Activated CD4-positive, alpha-beta T cell treated with anti-CD3 and anti-CD28 coated beads, Interleukin-2, amount 10 ng/mL, durations not matched to agents 7 days and 5 days (primary cell): ENCODE data around the gene ARPC1A. TPM values are rescaled to one million over a fixed set of nuclear protein-coding genes. Genes with fewer than 3 reads are reported as not detected.
A peak's percentile ranks its signal among the peaks of the same experiment; 100 is the strongest.
"Not testable (repeated sequence)": the region's sequence is repeated elsewhere in the genome, so short reads cannot be mapped to it uniquely, and the experiment has no call there.

ENCODE experiments used
- CTCF ChIA-PET: fragments of 350-600 bp; sonication (Branson Sonifier 250); formaldehyde crosslinking; loops from one replicate; lab custom pipeline; 2021; ENCODE audit warnings: antibody characterized with exemption; lab: Charles Lee
- POLR2A ChIA-PET: fragments of 350-600 bp; sonication (Branson Sonifier 250); formaldehyde crosslinking; loops from one replicate; lab custom pipeline; 2021; ENCODE audit warnings: antibody characterized with exemption; lab: Charles Lee
- DNase-seq: peaks from one replicate; pipeline ENCODE4 v3.0.0-alpha.2; 2020
- H3K27ac Mint-ChIP-seq: one replicate; pipeline ENCODE4 v1.8.0; 2021; ENCODE audit warnings: mild to moderate bottlenecking, moderate library complexity, mixed read lengths
- H3K27me3 Mint-ChIP-seq: one replicate; pipeline ENCODE4 v1.8.0; 2021; ENCODE audit warnings: mixed read lengths
- H3K36me3 Mint-ChIP-seq: one replicate; pipeline ENCODE4 v1.8.0; 2021; ENCODE audit warnings: low read depth, mixed read lengths
- H3K4me1 Mint-ChIP-seq: one replicate; pipeline ENCODE4 v1.8.0; 2021; ENCODE audit warnings: mixed read lengths
- H3K4me3 Mint-ChIP-seq: one replicate; pipeline ENCODE4 v1.8.0; 2021; ENCODE audit warnings: mild to moderate bottlenecking, moderate library complexity, mixed read lengths
- H3K9me3 Mint-ChIP-seq: one replicate; pipeline ENCODE4 v1.8.0; 2021; ENCODE audit warnings: mixed read lengths
- total RNA-seq, 2 experiments: library from RNA; stranded (reverse); gene quantifications; one replicate each; pipeline ENCODE4 v1.2.3, GENCODE V29; 2021

ARPC1A gene
- 10 to 100 TPM; 51.9 to 56.8 TPM for total RNA-seq

GRCh38 chr7:99325592-99326407 is at the start of gene ARPC1A:
Gene ARPC1A, plus strand, starts transcription at chr7:99325898. Its CDS starts 7,456 bp downstream, at chr7:99333354.
- Mint-ChIP-seq H3K36me3 (peaks cover 8% of the 10 kb centered on the region), H3K4me1 (peaks cover 40% of the 10 kb centered on the region), H3K9me3 (no peaks in the 10 kb centered on the region), H3K4me3 (peak within 1 kb of the TSS; percentile 80), H3K27ac (peak within 1 kb of the TSS; percentile 82), H3K27me3 (peaks cover 3% of the 10 kb centered on the region)
- POLR2A ChIA-PET, result no interaction called here
- CTCF ChIA-PET, result interaction anchor here (1.5 to 2.8 kb wide), 2 partner anchors 11 to 447 kb away, joined by 3 to 7 read pairs; partner anchors contain the start of gene TRRAP
- peak; percentile 91 for DNase-seq

- Mint-ChIP-seq H3K27ac (no peak overlapping the region), H3K27me3 (no peaks in the 10 kb centered on the region), H3K36me3 (no peaks in the 10 kb centered on the region), H3K9me3 (no peaks in the 10 kb centered on the region), H3K4me3 (no peak overlapping the region), H3K4me1 (peaks cover 12% of the 10 kb centered on the region)
- CTCF ChIA-PET, result interaction anchor here (1.2 kb wide), 1 partner anchor 9 kb away, joined by 6 read pairs; no protein-coding TSS in a partner anchor
- POLR2A ChIA-PET, result no interaction called here
- DNase-seq, result no peak
Measured at GRCh38 chr7:99278180-99278579, 47.5 kb upstream of the ARPC1A start.

- H3K27me3 Mint-ChIP-seq, result not testable (repeated sequence)
Measured at GRCh38 chr7:99284165-99284564, 41.5 kb upstream of the ARPC1A start.

GRCh38 chr7:99287779-99288534 is 37.7 kb upstream of the ARPC1A start:
- DNase-seq, result no peak
- no peaks in the 10 kb centered on the region for H3K4me1 Mint-ChIP-seq
- no peak overlapping the region for H3K4me3 Mint-ChIP-seq
- CTCF ChIA-PET, result interaction anchor here (0.6 to 1.9 kb wide), 2 partner anchors 14 to 163 kb away, joined by 4 read pairs; no protein-coding TSS in a partner anchor
- H3K9me3 Mint-ChIP-seq, result no peaks in the 10 kb centered on the region
- POLR2A ChIA-PET, result no interaction called here
- no peaks in the 10 kb centered on the region for H3K36me3 Mint-ChIP-seq
- peak overlapping the region; percentile 41 for H3K27ac Mint-ChIP-seq
- no peaks in the 10 kb centered on the region for H3K27me3 Mint-ChIP-seq

More at GRCh38 chr7:99284165-99284564, 41.5 kb upstream of the ARPC1A start:
- DNase-seq, H3K9me3 Mint-ChIP-seq, H3K27ac Mint-ChIP-seq, H3K4me3 Mint-ChIP-seq, H3K4me1 Mint-ChIP-seq, H3K36me3 Mint-ChIP-seq, POLR2A ChIA-PET: not testable (repeated sequence)
- CTCF ChIA-PET, result interaction anchor here (1.8 kb wide), 1 partner anchor 18 kb away, joined by 4 read pairs; no protein-coding TSS in a partner anchor

- H3K4me3 Mint-ChIP-seq, result no peak overlapping the region
- no peaks in the 10 kb centered on the region for H3K27me3 Mint-ChIP-seq
- POLR2A ChIA-PET, result no interaction called here
- H3K9me3 Mint-ChIP-seq, result no peaks in the 10 kb centered on the region
- H3K27ac Mint-ChIP-seq, result no peak overlapping the region
- DNase-seq, result no peak
- no peaks in the 10 kb centered on the region for H3K4me1 Mint-ChIP-seq
- CTCF ChIA-PET, result interaction anchor here (1.2 kb wide), 1 partner anchor 13 kb away, joined by 3 read pairs; no protein-coding TSS in a partner anchor
- no peaks in the 10 kb centered on the region for H3K36me3 Mint-ChIP-seq
Measured at GRCh38 chr7:99289185-99289584, 36.5 kb upstream of the ARPC1A start.

GRCh38 chr7:99290148-99290547 is 35.5 kb upstream of the ARPC1A start:
- CTCF ChIA-PET, result interaction anchor here (1.6 kb wide), 1 partner anchor 9 kb away, joined by 4 read pairs; no protein-coding TSS in a partner anchor
- H3K4me1 Mint-ChIP-seq, H3K9me3 Mint-ChIP-seq, H3K36me3 Mint-ChIP-seq, POLR2A ChIA-PET, H3K27ac Mint-ChIP-seq, DNase-seq, H3K4me3 Mint-ChIP-seq, H3K27me3 Mint-ChIP-seq: not testable (repeated sequence)

- H3K9me3 Mint-ChIP-seq, result no peaks in the 10 kb centered on the region
- ChIA-PET POLR2A (no interaction called here), CTCF (interaction anchor here (0.6 to 1.6 kb wide), 5 partner anchors 10 to 698 kb away, joined by 3 to 4 read pairs (median 4); no protein-coding TSS in a partner anchor)
- H3K27me3 Mint-ChIP-seq, result no peaks in the 10 kb centered on the region
- H3K4me3 Mint-ChIP-seq, result no peak overlapping the region
- H3K4me1 Mint-ChIP-seq, result no peaks in the 10 kb centered on the region
- no peak overlapping the region for H3K27ac Mint-ChIP-seq
- no peak for DNase-seq
- H3K36me3 Mint-ChIP-seq, result no peaks in the 10 kb centered on the region
Measured at GRCh38 chr7:99290980-99291607, 34.6 kb upstream of the ARPC1A start.

- Mint-ChIP-seq H3K27me3 (no peaks in the 10 kb centered on the region), H3K27ac (no peak overlapping the region), H3K4me1 (no peaks in the 10 kb centered on the region), H3K9me3 (no peaks in the 10 kb centered on the region), H3K36me3 (no peaks in the 10 kb centered on the region), H3K4me3 (no peak overlapping the region)
- DNase-seq, result no peak
- CTCF ChIA-PET, result interaction anchor here (1.1 kb wide), 1 partner anchor 19 kb away, joined by 4 read pairs; no protein-coding TSS in a partner anchor
- POLR2A ChIA-PET, result no interaction called here
Measured at GRCh38 chr7:99292127-99292526, 33.6 kb upstream of the ARPC1A start.

GRCh38 chr7:99293167-99293566 is 32.5 kb upstream of the ARPC1A start:
- H3K27ac Mint-ChIP-seq, result no peak overlapping the region
- ChIA-PET CTCF (interaction anchor here (0.6 to 1.6 kb wide), 2 partner anchors 10 to 103 kb away, joined by 3 to 5 read pairs; no protein-coding TSS in a partner anchor), POLR2A (no interaction called here)
- H3K9me3 Mint-ChIP-seq, result no peaks in the 10 kb centered on the region
- no peaks in the 10 kb centered on the region for H3K4me1 Mint-ChIP-seq
- no peaks in the 10 kb centered on the region for H3K27me3 Mint-ChIP-seq
- H3K36me3 Mint-ChIP-seq, result no peaks in the 10 kb centered on the region
- no peak for DNase-seq
- no peak overlapping the region for H3K4me3 Mint-ChIP-seq

GRCh38 chr7:99293650-99294049 is 32.0 kb upstream of the ARPC1A start:
- no peak overlapping the region for H3K4me3 Mint-ChIP-seq
- ChIA-PET CTCF (interaction anchor here (0.6 to 2.5 kb wide), 4 partner anchors 10 to 103 kb away, joined by 3 to 7 read pairs (median 4); no protein-coding TSS in a partner anchor), POLR2A (no interaction called here)
- H3K9me3 Mint-ChIP-seq, result no peaks in the 10 kb centered on the region
- no peaks in the 10 kb centered on the region for H3K4me1 Mint-ChIP-seq
- no peaks in the 10 kb centered on the region for H3K27me3 Mint-ChIP-seq
- H3K27ac Mint-ChIP-seq, result no peak overlapping the region
- no peak for DNase-seq
- no peaks in the 10 kb centered on the region for H3K36me3 Mint-ChIP-seq

GRCh38 chr7:99296471-99296870 is 29.2 kb upstream of the ARPC1A start:
- no peaks in the 10 kb centered on the region for H3K36me3 Mint-ChIP-seq
- no peaks in the 10 kb centered on the region for H3K9me3 Mint-ChIP-seq
- ChIA-PET CTCF (interaction anchor here (0.9 to 1.2 kb wide), 3 partner anchors 10 to 234 kb away, joined by 3 to 4 read pairs (median 3); no protein-coding TSS in a partner anchor), POLR2A (no interaction called here)
- no peak for DNase-seq
- no peaks in the 10 kb centered on the region for H3K4me1 Mint-ChIP-seq
- H3K4me3 Mint-ChIP-seq, result no peak overlapping the region
- no peaks in the 10 kb centered on the region for H3K27me3 Mint-ChIP-seq
- no peak overlapping the region for H3K27ac Mint-ChIP-seq

- H3K9me3 Mint-ChIP-seq, result no peaks in the 10 kb centered on the region
- H3K36me3 Mint-ChIP-seq, result no peaks in the 10 kb centered on the region
- ChIA-PET POLR2A (no interaction called here), CTCF (no interaction called here)
- no peaks in the 10 kb centered on the region for H3K4me1 Mint-ChIP-seq
- no peaks in the 10 kb centered on the region for H3K27me3 Mint-ChIP-seq
- DNase-seq, result no peak
- no peak overlapping the region for H3K27ac Mint-ChIP-seq
- H3K4me3 Mint-ChIP-seq, result no peak overlapping the region
Measured at GRCh38 chr7:99301496-99301895, 24.2 kb upstream of the ARPC1A start.
